ENCODE results near the gene EMCN.
"Not testable (repeated sequence)": the region's sequence is repeated elsewhere in the genome, so short reads cannot be mapped to it uniquely, and the experiment has no call there.

The EMCN gene, protein sequence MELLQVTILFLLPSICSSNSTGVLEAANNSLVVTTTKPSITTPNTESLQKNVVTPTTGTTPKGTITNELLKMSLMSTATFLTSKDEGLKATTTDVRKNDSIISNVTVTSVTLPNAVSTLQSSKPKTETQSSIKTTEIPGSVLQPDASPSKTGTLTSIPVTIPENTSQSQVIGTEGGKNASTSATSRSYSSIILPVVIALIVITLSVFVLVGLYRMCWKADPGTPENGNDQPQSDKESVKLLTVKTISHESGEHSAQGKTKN

GRCh38 chr4:100517864-100518341, at the start of gene EMCN:
EMCN (minus strand) TSS chr4:100518022; CDS start chr4:100517914, 108 bp downstream.
- DNase-seq = no peak

DNA sequence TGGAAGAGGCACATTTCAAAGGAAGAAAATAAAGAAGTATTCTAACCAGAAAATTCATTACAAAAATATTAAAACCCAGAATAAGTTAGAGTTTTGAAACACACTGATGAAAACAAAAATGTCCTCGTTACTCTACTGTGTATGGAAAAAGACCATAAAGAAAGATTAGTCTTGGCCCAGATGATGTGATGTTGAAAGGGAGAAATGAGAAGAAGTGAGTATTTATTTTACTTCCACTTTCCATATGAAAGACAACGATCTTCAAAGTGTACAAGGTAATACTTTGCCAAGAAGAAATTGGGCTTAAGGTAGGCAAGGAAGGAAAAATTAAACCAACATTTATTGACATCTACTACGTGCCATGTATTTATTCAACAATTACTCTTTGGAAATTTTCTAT, 48.6 kb upstream of the EMCN start:
- no peak for DNase-seq

- DNase-seq = no peak
These were observed 39.5 kb upstream of the EMCN start for GRCh38 chr4:100557306-100557705.

DNA sequence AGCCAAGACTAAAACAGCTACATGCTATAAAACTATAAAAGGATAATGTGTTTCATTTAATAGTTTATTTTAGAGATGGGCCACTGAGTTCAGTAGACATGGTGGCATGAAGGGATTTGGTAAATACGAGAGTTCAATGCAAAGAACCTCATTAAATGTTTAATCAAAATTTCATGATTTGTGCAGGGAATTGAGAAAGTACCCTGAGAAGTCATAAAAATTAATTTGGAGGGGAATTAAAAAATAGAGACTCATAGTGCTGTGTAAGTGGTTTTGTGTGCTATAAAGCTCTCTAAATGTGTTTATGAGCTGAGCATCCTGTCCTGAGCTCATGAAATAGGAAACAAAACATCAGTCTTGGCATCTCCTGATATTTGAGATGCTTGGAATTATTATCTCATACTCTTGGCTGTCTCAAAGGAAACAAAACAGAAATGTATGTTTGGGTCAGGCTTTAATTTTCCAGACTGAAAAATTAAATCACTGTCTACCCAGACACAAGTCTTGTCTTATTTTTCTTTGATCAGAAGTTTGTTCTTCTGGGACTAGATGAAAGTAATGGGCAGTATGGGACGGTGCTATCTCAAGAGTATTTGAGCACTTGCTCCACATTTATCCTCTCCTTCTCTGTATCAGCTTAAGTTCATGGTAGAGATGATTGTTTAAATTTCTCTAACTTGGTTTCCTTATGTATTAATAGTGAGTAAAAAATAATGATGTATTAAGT, 38.0 kb upstream of the EMCN start:
- no peak for DNase-seq

GRCh38 chr4:100548200-100548560, 30.4 kb upstream of the EMCN start:
- no peak for DNase-seq

- DNase-seq = no peak
These were observed 29.8 kb upstream of the EMCN start for GRCh38 chr4:100547541-100548199.

DNA sequence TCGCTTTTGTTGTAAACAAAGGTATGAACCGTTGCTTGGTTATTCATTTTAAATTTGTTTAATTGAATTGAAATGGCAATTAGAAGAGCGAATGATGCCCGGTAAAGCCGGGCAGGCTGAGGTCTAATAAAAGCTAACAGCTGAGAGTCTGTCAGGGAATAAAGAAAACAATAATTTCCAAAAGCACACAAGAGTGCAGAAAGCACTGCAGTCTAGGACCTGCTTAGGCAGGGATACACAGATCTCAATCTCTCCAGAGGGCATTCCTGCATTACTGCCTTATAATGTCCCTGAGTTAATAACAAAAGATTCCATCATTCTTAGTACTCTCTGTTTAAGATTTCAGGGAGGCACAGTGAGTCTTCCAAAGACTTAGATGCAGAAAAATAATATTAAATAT, 27.6 kb upstream of the EMCN start:
- DNase-seq = no peak

- DNase-seq = no peak
These were observed 22.3 kb upstream of the EMCN start for GRCh38 chr4:100540131-100540530.

GRCh38 chr4:100539706-100540105, 21.9 kb upstream of the EMCN start:
- no peak for DNase-seq

GRCh38 chr4:100533741-100534140, 15.9 kb upstream of the EMCN start:
- no peak for DNase-seq

DNA sequence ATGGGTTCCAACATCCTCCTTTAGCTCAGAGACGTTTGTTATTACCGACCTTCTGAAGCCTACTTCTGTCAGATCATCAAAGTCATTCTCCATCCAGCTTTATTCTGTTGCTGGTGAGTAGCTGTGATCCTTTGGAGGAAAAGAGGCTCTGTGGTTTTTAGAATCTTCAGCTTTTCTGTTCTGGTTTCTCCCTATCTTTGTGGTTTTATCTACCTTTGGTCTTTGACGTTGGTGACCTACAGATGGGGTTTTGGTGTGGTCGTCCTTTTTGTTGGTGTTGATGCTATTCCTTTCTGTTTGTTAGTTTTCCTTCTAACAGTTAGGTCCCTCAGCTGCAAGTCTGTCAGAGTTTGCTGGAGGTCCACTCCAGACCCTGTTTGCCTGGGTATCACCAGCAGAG, 12.3 kb upstream of the EMCN start:
- DNase-seq = not testable (repeated sequence)

GRCh38 chr4:100525686-100526085, 7.9 kb upstream of the EMCN start:
- no peak for DNase-seq

DNA sequence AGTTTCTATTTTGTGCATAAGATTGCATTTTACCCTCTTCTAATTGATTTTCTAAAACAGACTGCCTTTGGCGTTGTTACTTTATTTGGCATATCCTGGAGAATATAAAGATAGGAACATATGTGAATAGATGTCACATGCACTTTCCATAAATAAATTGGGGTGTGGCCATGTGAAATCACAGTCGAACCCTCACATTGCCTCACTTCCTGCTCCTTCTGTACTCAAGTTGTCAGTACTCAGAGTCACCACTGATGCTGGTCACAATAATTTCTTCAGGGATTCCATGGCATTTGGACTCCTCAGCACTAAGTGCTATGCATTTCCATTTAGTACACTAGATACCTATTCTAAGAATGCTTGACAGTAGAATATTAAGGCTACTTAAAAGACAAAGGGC, 1.4 kb upstream of the EMCN start:
- no peak for DNase-seq

- no peak for DNase-seq
These were observed 1.6 kb downstream of the EMCN start for GRCh38 chr4:100516225-100516624.

DNA sequence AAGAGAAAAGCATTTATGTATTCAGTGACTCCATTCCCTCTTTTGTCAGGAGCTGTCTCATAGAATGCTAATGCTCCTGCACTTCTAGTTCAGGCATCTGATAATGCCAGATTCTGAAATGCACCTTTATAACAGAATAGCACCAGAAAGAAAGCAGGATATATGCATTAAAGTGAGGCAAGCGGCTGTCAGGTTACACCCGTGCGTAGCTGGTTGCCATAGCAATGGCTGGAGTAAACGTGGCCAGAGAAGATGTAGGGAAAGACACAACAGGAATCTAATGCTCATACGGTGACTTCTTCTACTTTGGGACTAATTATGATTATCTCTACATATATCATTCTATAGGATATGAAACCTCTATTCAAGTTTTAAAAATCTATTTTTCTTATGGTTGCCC, 5.9 kb downstream of the EMCN start:
- no peak for DNase-seq

- no peak for DNase-seq
These were observed 7.3 kb downstream of the EMCN start for GRCh38 chr4:100510551-100510950.

- no peak for DNase-seq
These were observed 8.4 kb downstream of the EMCN start for GRCh38 chr4:100509386-100509785.

DNA sequence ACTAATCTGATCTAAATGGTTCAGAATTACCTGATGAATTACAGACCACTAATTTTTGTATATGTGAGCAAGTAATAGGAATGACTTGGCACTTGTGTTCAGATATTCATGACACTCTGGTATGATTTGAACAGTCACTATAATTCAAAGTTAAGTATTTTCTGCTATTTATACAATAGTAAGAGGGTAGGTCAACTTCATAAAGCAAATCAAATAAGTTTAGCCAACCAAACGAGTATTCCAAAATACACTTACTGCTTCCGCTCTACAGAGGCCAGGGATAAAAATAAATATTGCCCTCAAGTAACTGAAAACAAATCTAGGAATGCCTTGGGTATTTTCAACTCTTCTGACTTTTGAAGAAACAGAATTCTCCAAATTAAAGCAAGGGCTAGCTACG, 9.1 kb downstream of the EMCN start:
- no peak for DNase-seq

DNA sequence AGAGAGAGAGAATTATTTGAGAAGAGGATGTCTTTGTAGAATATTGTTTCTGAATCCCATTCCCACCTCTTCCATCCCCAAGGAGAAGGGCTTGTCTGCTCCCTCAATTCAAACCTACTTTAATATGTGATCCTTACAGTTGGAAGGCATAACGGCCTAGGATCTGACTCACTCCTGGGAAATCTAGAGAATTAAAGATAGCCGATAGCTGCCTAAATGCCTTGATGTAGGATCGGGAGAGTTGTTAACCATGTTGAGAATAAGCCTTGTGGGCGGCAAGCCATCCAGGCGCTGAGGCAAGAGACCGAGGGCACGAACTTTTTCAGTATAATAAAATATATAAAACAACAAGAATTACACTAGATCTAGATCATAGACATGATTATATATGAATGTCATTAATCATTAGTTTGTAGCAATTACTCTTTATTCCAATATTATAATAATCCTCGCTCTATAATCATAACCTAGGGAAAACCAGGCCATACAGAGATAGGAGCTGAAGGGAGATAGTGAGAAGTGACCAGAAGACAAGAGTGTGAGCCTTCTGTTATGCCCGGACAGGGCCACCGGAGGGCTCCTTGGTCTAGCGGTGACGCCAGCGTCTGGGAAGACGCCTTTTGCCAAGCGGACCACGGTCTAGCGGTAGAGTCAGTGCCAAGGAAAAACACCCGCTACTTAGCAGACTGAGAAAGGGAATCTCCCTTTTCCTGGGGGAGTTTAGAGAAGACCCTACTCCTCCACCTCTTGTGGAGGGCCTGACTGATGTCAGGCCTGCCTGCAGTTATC, 13.5 kb downstream of the EMCN start:
- DNase-seq = no peak

DNA sequence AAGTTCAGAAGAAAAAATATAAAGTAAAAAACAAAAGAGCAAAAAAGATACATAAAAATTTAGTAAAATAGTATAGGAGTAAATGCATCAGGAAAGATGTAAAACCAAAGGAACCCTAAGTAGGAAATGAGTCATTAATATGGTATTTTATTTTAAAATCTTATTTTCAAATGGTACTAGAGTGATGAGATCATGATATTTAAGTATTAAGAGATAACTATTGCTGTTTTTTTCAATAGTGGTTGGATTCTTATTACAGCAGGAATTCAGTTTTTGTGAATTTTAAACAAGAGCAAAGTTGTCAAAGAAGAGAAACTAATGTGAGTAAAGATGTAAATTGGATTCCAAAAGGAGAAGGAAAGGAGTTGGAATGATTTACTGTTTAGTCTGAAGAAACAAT, 20.0 kb downstream of the EMCN start:
- DNase-seq = no peak

- DNase-seq = no peak
These were observed 22.7 kb downstream of the EMCN start for GRCh38 chr4:100495074-100495473.

GRCh38 chr4:100494166-100494565, 23.7 kb downstream of the EMCN start:
- no peak for DNase-seq

GRCh38 chr4:100493756-100494155, 24.1 kb downstream of the EMCN start:
- no peak for DNase-seq
